Mesenchymal stem cell (in vitro differentiated cells and primary cell): ENCODE results near the gene CPZ.

Source experiments
- DNase-seq: peaks from one replicate; pipeline ENCODE4 v3.0.0-alpha.2; 2013
- H2AFZ ChIP-seq: one replicate; pipeline ENCODE4 v1.6.1; 2013; ENCODE audit warnings: low read depth, mild to moderate bottlenecking, control low read depth, inconsistent platforms, low read length, moderate library complexity
- H2AK5ac ChIP-seq: 2 replicates; pipeline ENCODE4 v1.6.1; 2013; ENCODE audit warnings: low read length, moderate library complexity, mild to moderate bottlenecking, inconsistent platforms; ENCODE audit not compliant: severe bottlenecking
- H2BK120ac ChIP-seq: one replicate; pipeline ENCODE4 v1.6.1; 2013; ENCODE audit warnings: low read depth, mild to moderate bottlenecking, inconsistent platforms, low read length, moderate library complexity
- H2BK12ac ChIP-seq, 2 experiments: one replicate each; pipeline ENCODE4 v1.6.1; 2013; ENCODE audit warnings: inconsistent platforms in 2 of 2, low read length in 2 of 2, mild to moderate bottlenecking in 2 of 2, moderate library complexity in 2 of 2, control low read depth in 1 of 2
- H2BK15ac ChIP-seq: one replicate; pipeline ENCODE4 v1.6.1; 2013; ENCODE audit warnings: mild to moderate bottlenecking, low read depth, inconsistent platforms; ENCODE audit not compliant: poor library complexity, severe bottlenecking
- H2BK5ac ChIP-seq: 2 replicates; pipeline ENCODE4 v1.6.1; 2013; ENCODE audit warnings: low read depth, mild to moderate bottlenecking, low read length, control low read depth, inconsistent platforms; ENCODE audit not compliant: poor library complexity, severe bottlenecking
- H3K14ac ChIP-seq, 2 experiments: one replicate each; pipeline ENCODE4 v1.6.1; 2013; ENCODE audit warnings: inconsistent platforms in 2 of 2, low read length in 2 of 2, control low read depth in 1 of 2, mild to moderate bottlenecking in 1 of 2, moderate library complexity in 1 of 2
- H3K18ac ChIP-seq, 2 experiments: one replicate each; pipeline ENCODE4 v1.6.1; 2013; ENCODE audit warnings: inconsistent platforms in 2 of 2, low read length in 2 of 2, control low read depth in 1 of 2, low read depth in 1 of 2, mild to moderate bottlenecking in 1 of 2
- H3K23ac ChIP-seq, 2 experiments: one replicate each; pipeline ENCODE4 v1.6.1; 2013; ENCODE audit warnings: inconsistent platforms in 2 of 2, low read length in 2 of 2, mild to moderate bottlenecking in 2 of 2, moderate library complexity in 2 of 2, control low read depth in 1 of 2
- H3K27ac ChIP-seq: 2 replicates; pipeline ENCODE4 v1.5.1; 2013; ENCODE audit warnings: mild to moderate bottlenecking, moderate library complexity, low read length, control low read depth, inconsistent platforms; ENCODE audit not compliant: poor library complexity, severe bottlenecking
- H3K27me3 ChIP-seq, 2 experiments: 2 replicates each; pipeline versions ENCODE4 v1.6.1 to v1.7.0; 2013; ENCODE audit warnings: low read length in 2 of 2, mild to moderate bottlenecking in 2 of 2, moderate library complexity in 2 of 2, control low read depth in 1 of 2, inconsistent platforms in 1 of 2; ENCODE audit not compliant: control insufficient read depth in 1 of 2, insufficient read depth in 1 of 2
- H3K36me3 ChIP-seq, 2 experiments: 2 replicates each; pipeline versions ENCODE4 v1.6.1 to v1.7.0; 2013; ENCODE audit warnings: low read length in 2 of 2, control low read depth in 1 of 2, inconsistent platforms in 1 of 2, low read depth in 1 of 2, mild to moderate bottlenecking in 1 of 2; ENCODE audit not compliant: insufficient read depth in 2 of 2, control insufficient read depth in 1 of 2
- H3K4ac ChIP-seq, 2 experiments: one replicate each; pipeline ENCODE4 v1.6.1; 2013; ENCODE audit warnings: inconsistent platforms in 2 of 2, low read length in 2 of 2, mild to moderate bottlenecking in 2 of 2, moderate library complexity in 2 of 2, control low read depth in 1 of 2, low read depth in 1 of 2
- H3K4me1 ChIP-seq: 2 replicates; pipeline ENCODE4 v1.6.1; 2013; ENCODE audit warnings: low read depth, low read length, control low read depth; ENCODE audit not compliant: control insufficient read depth, insufficient read depth
- H3K4me2 ChIP-seq: 2 replicates; pipeline ENCODE4 v1.6.1; 2013; ENCODE audit warnings: low read length, mild to moderate bottlenecking, inconsistent platforms; ENCODE audit not compliant: poor library complexity, severe bottlenecking
- H3K4me3 ChIP-seq, 2 experiments: 2 replicates each; pipeline versions ENCODE4 v1.5.1 to v1.7.0; 2013; ENCODE audit warnings: low read length in 2 of 2, mild to moderate bottlenecking in 2 of 2, control low read depth in 1 of 2, low read depth in 1 of 2; ENCODE audit not compliant: insufficient read depth in 1 of 2
- H3K79me1 ChIP-seq: replicated peaks from 2 replicates; pipeline ENCODE4 v1.6.1; 2013; ENCODE audit warnings: mild to moderate bottlenecking, control low read depth, low read length, inconsistent platforms; ENCODE audit not compliant: poor library complexity, severe bottlenecking
- H3K9ac ChIP-seq: 2 replicates; pipeline ENCODE4 v1.7.0; 2013; ENCODE audit warnings: mild to moderate bottlenecking, low read length, moderate library complexity
- H3K9me3 ChIP-seq: 2 replicates; pipeline ENCODE4 v1.7.0; 2013; ENCODE audit warnings: mild to moderate bottlenecking, low read length; ENCODE audit not compliant: control insufficient read depth
- H4K8ac ChIP-seq: one replicate; pipeline ENCODE4 v1.6.1; 2013; ENCODE audit warnings: inconsistent platforms, mild to moderate bottlenecking, low read length, moderate library complexity
- H4K91ac ChIP-seq: one replicate; pipeline ENCODE4 v1.6.1; 2013; ENCODE audit warnings: mild to moderate bottlenecking, low read length, inconsistent platforms
- WGBS: methylation state at CpG from one replicate; pipeline ENCODE4 v1.1.7; 2013; ENCODE audit warnings: mixed read lengths; 5-methylcytosine and 5-hydroxymethylcytosine counted together

The CPZ gene

GRCh38 chr4:8643441-8643840 lies 50.9 kb downstream of the CPZ start:
- Histone ChIP-seq H4K8ac (no peak overlapping the region), H3K23ac (no peak overlapping the region), H4K91ac (no peak overlapping the region), H3K79me1 (no peaks in the 10 kb centered on the region), H3K14ac (no peak overlapping the region), H3K4me1 (no peaks in the 10 kb centered on the region), H3K9me3 (no peaks in the 10 kb centered on the region), H3K27ac (no peak overlapping the region), H3K18ac (no peak overlapping the region), H2BK12ac (no peak overlapping the region), H3K4ac (no peak overlapping the region), H2BK5ac (no peak overlapping the region), H2AFZ (no peak overlapping the region), H2BK15ac (no peak overlapping the region), H3K4me3 (no peak overlapping the region), H3K4me2 (no peak overlapping the region), H3K36me3 (no peaks in the 10 kb centered on the region), H3K9ac (no peak overlapping the region), H2BK120ac (no peak overlapping the region), H2AK5ac (no peak overlapping the region), H3K27me3 (peaks cover 0 to 55% of the 10 kb centered on the region in 2 experiments)
- 82% methylated on average over 6 of the region's 6 CpGs for WGBS
- DNase-seq, result no peak

GRCh38 chr4:8643986-8644385 lies 51.4 kb downstream of the CPZ start:
- H2AK5ac ChIP-seq, result no peak overlapping the region
- DNase-seq, result no peak
- H3K9ac ChIP-seq, result no peak overlapping the region
- no peak overlapping the region for H3K27ac ChIP-seq
- no peak overlapping the region for H4K91ac ChIP-seq
- H3K9me3 ChIP-seq, result no peaks in the 10 kb centered on the region
- H3K27me3 ChIP-seq, result peaks cover 0 to 55% of the 10 kb centered on the region in 2 experiments
- no peak overlapping the region for H3K4me3 ChIP-seq
- H2AFZ ChIP-seq, result no peak overlapping the region
- H2BK15ac ChIP-seq, result no peak overlapping the region
- no peak overlapping the region for H3K18ac ChIP-seq
- H2BK120ac ChIP-seq, result no peak overlapping the region
- no peak overlapping the region for H4K8ac ChIP-seq
- H3K14ac ChIP-seq, result no peak overlapping the region
- no peak overlapping the region for H3K4me2 ChIP-seq
- no peak overlapping the region for H3K4ac ChIP-seq
- H3K23ac ChIP-seq, result no peak overlapping the region
- H2BK5ac ChIP-seq, result no peak overlapping the region
- no peaks in the 10 kb centered on the region for H3K36me3 ChIP-seq
- no peak overlapping the region for H2BK12ac ChIP-seq
- no peaks in the 10 kb centered on the region for H3K79me1 ChIP-seq
- 88% methylated on average over 22 of the region's 22 CpGs for WGBS
- no peaks in the 10 kb centered on the region for H3K4me1 ChIP-seq

GRCh38 chr4:8644461-8644891 lies 51.9 kb downstream of the CPZ start:
- WGBS, result 81% methylated on average over 9 of the region's 9 CpGs
- H2BK120ac ChIP-seq, result no peak overlapping the region

GRCh38 chr4:8644966-8645752 lies 52.6 kb downstream of the CPZ start:
- H4K8ac ChIP-seq, result no peak overlapping the region
- H3K4me1 ChIP-seq, result no peaks in the 10 kb centered on the region
- H3K4me3 ChIP-seq, result no peak overlapping the region
- no peak overlapping the region for H3K9ac ChIP-seq
- no peak overlapping the region for H3K27ac ChIP-seq
- H2AFZ ChIP-seq, result no peak overlapping the region
- H3K9me3 ChIP-seq, result no peaks in the 10 kb centered on the region
- 90% methylated on average over 22 of the region's 22 CpGs for WGBS
- no peak overlapping the region for H2BK5ac ChIP-seq
- no peak overlapping the region for H2BK15ac ChIP-seq
- no peak overlapping the region for H3K4ac ChIP-seq
- no peaks in the 10 kb centered on the region for H3K36me3 ChIP-seq
- H4K91ac ChIP-seq, result no peak overlapping the region
- H3K14ac ChIP-seq, result no peak overlapping the region
- no peak overlapping the region for H2BK12ac ChIP-seq
- H3K23ac ChIP-seq, result no peak overlapping the region
- H3K4me2 ChIP-seq, result no peak overlapping the region
- H3K79me1 ChIP-seq, result no peaks in the 10 kb centered on the region
- H3K18ac ChIP-seq, result no peak overlapping the region
- H3K27me3 ChIP-seq, result peaks cover 0 to 61% of the 10 kb centered on the region in 2 experiments
- DNase-seq, result no peak
- H2BK120ac ChIP-seq, result no peak overlapping the region
- H2AK5ac ChIP-seq, result no peak overlapping the region

More at GRCh38 chr4:8644461-8644891, 51.9 kb downstream of the CPZ start:
- Histone ChIP-seq H3K36me3 (no peaks in the 10 kb centered on the region), H3K9me3 (no peaks in the 10 kb centered on the region), H4K8ac (no peak overlapping the region), H2AK5ac (no peak overlapping the region), H3K4me3 (no peak overlapping the region), H3K23ac (no peak overlapping the region), H3K9ac (no peak overlapping the region), H2AFZ (no peak overlapping the region), H3K18ac (no peak overlapping the region), H2BK5ac (no peak overlapping the region), H2BK12ac (no peak overlapping the region), H2BK15ac (no peak overlapping the region), H3K4me2 (no peak overlapping the region), H3K27me3 (peaks cover 0 to 57% of the 10 kb centered on the region in 2 experiments), H3K4me1 (no peaks in the 10 kb centered on the region), H3K14ac (no peak overlapping the region), H4K91ac (no peak overlapping the region), H3K79me1 (no peaks in the 10 kb centered on the region), H3K27ac (no peak overlapping the region), H3K4ac (no peak overlapping the region)
- no peak for DNase-seq
